GM18519 (cell line): ENCODE results near the gene NLGN3.
A peak's percentile ranks its signal among the peaks of the same experiment; 100 is the strongest.

Experiments used
- ATAC-seq: cut with Tn5 transposase; IDR thresholded peaks from one replicate; pipeline ENCODE4 v1.9.1; 2021; ENCODE audit warnings: mild to moderate bottlenecking, moderate library complexity; ENCODE audit not compliant: unreplicated experiment, low FRiP score

The NLGN3 gene

DNA sequence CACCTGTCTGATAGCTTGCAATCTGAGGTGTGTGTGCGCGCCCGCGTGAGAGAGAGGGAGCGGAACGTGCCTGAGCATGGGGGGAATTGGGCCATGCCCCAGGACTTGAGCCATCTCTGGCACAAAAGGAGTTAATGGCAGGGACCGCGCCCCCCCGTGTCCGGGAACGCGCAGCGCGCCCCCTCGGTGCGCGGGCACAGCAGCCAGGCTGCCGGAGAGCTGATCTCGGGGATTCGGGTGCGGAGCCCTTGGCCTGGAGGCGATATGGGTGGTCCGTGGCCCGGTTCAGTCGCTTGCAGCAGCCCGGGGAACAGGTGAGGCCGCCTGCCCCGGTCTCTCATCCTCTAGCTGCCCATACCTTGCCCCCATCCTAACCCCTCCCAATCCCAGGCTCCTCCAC is at the start of gene NLGN3:
TSS of gene NLGN3 (plus strand) at position 191 of the 400 bp plus-strand sequence. CDS start 2,909 bp downstream, outside the sequence.
- no peak for ATAC-seq

- no peak for ATAC-seq
Observed at GRCh38 chrX:71095033-71095432, 49.6 kb upstream of the NLGN3 start.

- ATAC-seq = peak; percentile 78
Observed at GRCh38 chrX:71095555-71095980, 49.1 kb upstream of the NLGN3 start, which contains the start of gene FOXO4. Gene FOXO4, plus strand, starts transcription at chrX:71095851. Its CDS starts 678 bp downstream, at chrX:71096529.

GRCh38 chrX:71095981-71096759 is 48.5 kb upstream of the NLGN3 start:
- no peak for ATAC-seq

- ATAC-seq = no peak
Observed at GRCh38 chrX:71096760-71097032, 47.9 kb upstream of the NLGN3 start.

DNA sequence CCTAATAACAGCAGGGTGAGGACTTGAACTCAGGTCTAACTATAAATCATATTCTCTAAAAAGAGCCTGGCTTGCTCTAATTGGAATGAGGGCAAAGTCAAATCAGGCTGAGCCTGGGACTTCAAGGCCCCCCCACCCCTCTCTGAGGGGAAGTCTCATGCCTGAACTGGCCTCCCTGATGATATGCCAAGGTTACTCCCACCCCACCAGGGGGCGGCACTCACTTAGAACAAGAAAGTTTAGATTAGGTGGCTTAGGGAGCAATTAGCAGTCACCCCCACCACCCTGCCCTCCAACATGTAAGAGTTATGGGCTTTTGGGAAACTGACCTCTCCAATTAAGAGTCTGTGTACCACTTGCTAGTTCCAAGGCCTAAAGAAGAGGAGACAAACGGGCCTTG is 46.3 kb upstream of the NLGN3 start:
- no peak for ATAC-seq

DNA sequence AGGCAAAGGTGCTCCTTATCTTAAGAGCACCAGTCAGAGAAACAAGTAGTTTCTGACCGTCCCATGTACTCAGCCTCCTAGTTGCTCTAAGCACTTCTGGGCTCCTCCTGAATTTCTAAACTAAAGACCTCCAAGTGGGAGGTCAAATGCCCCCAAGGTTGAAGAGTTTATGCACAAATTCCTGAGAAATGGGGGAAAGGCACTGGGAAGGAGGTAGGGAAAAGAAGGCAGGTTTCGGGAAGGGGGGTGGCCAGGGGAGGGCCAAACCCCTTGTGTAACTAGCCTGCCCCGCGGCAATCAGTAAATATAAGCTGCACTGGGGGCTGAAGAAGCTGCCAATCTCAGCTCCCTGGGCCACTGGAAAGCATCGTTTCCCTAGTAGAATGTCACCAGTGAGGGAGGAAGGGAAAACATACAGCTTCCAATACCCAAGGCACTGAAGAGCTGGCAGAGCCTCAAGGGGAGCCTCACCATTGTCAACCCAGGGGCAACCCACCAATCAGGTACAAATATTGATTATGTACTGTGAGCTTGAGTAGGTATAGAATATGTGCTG is 45.6 kb upstream of the NLGN3 start:
- no peak for ATAC-seq

- no peak for ATAC-seq
Observed at GRCh38 chrX:71099736-71100135, 44.9 kb upstream of the NLGN3 start.

GRCh38 chrX:71100581-71101505 is 43.8 kb upstream of the NLGN3 start:
- no peak for ATAC-seq

GRCh38 chrX:71102292-71102691 is 42.3 kb upstream of the NLGN3 start:
- ATAC-seq = no peak

DNA sequence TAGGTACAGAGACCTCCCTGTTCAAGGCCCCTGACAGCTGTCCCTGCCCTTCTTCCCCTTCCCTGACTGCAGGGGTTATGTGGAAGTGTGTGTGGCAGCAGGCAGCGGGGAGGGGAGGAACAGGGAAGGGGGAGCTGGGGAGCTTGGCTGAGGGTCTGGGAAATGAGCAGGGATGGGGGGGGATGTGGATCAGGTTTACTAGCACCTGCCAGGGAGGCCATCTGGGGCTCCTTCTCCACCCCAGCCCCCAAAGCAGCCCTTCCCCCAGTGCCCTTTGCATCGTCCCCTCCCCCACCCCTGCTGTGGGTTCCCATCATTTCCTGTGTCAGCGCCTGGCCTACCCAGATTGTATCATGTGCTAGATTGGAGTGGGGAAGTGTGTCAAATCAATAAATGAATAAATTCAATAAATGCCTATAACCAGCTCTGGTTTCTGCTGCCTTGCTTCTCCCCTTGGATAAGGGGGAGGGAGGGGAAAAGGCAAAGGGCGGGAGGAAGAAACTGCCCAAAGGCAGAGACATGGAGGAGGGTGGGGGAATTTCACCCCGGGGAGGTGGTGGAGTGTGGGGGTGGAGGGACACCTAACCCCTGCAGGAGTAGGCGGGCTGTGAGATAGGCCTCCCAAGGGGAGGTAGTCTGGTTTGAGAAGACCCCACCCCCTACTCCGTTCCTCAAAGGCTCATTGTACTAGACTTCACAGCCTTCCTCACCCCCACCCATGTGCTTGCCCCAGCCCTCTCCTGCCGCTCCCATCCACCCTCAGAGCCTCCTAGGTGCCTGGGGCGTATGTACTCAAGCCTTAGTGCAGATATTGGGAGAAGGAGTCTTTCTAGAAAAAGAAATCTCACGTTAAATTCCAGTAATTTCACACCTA is 41.3 kb upstream of the NLGN3 start:
- no peak for ATAC-seq

DNA sequence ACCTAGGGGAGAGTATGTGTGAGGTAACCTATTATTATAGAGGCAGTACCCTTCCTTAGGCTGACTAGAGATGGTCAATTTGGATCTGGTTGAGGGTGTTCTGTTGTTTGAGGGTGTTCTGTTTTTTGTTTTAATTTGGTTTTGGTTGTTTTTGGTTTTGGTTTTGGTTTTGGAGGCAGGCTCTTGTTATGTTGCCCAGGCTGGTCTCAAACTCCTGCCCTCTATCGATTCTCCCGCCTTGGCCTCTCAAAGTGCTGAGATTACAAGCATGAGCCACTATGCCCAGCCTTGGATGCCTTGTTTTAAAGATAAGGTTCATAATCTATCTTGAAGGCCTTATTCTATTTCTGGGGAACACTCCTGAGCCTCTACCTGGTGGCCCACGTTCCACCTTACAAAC is 39.0 kb upstream of the NLGN3 start:
- no peak for ATAC-seq

- no peak for ATAC-seq
Observed at GRCh38 chrX:71106427-71106826, 38.2 kb upstream of the NLGN3 start, which contains the start of gene CXorf65. Gene CXorf65, minus strand, starts transcription at chrX:71106740. Its CDS starts 184 bp downstream, at chrX:71106556.

- no peak for ATAC-seq
Observed at GRCh38 chrX:71107245-71107644, 37.4 kb upstream of the NLGN3 start.

DNA sequence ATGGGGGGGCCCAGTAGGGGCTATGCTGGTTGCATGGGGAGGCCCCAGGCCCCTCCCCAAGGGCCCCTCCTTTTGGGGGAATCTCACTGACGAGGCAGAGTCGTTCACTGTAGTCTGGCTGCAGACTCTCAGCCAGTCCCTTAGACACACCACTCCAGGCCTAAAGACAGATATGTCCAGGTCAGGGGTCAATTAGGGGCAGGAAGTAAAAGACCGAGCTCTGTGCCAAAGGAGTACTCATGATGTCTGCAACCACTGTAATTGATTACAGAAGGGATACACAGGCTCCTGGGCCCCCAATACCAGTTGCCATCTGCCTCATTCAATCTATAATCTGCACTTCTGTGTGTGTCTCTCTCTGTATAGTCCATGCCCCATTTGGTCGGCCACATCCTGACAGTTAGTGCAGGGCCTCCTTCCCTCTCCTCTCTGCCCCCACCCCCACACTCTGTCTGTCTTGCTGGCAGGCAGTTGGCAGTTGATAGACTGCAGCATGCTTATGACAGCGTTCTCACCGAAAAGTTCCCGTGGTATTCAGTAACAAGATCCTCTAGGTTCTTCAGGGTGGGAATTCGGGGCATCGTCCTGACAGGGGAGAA is 36.8 kb upstream of the NLGN3 start:
- no peak for ATAC-seq

- no peak for ATAC-seq
Observed at GRCh38 chrX:71109051-71109450, 35.6 kb upstream of the NLGN3 start.

GRCh38 chrX:71111141-71111843 is 33.3 kb upstream of the NLGN3 start, which contains the start of gene IL2RG:
Gene IL2RG, minus strand, starts transcription at chrX:71111577. Its CDS starts 38 bp downstream, at chrX:71111539.
- ATAC-seq = peak; percentile 83

DNA sequence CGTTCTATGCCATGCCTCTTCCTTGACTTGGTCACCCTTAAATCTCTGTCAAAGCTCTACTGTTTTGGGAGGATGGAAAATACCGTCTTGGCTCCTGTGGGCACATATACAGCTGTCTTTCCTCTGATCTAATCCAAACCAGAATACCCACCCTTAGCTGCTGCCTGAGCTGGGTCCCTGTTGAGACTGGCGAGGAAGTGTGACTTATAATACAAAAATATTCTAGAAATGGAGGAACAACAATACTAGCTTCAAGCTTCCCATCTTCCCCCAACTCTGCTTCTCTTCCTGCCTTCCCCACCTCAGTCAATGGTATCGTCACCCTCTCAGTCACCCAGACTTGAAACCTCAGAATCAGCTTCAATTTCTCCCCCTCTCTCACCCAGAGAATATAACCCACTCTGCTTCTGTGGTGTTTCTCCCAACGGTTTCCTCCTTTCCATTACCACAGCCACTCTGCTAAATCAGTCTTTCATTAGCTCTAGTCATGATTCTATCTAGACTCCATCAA is 32.7 kb upstream of the NLGN3 start:
- peak; percentile 16 for ATAC-seq

DNA sequence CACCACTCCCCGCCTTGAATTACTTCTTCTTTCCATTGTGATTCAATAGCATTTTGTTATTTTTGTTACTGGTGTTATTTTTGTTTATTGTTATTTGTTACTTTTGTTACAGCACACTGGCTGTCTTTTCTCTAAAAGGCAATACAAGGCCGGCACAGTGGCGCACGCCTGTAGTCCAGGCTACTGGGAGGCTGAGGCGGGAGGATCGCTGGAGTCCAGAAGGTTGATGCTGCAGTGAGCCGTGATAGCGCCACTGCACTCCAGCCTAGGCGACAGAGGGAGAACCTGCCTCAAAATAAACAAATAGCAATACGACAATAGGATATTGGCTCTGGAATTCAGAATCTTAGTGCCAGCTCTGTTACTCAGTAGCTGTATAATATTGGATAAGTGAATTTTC is 27.3 kb upstream of the NLGN3 start:
- no peak for ATAC-seq
